Adipocyte (in vitro differentiated cells): Measurements from ENCODE around the gene CSNK1G2.

Experiments
- DNase-seq: peaks from one replicate; pipeline ENCODE4 v3.0.0-alpha.2; 2015; ENCODE audit warnings: low read depth
- H3K27me3 ChIP-seq: replicated peaks from 2 replicates; pipeline ENCODE4 v1.7.0; 2013; ENCODE audit warnings: mild to moderate bottlenecking, low read length, moderate library complexity; ENCODE audit not compliant: control insufficient read depth, insufficient read depth
- H3K36me3 ChIP-seq: 2 replicates; pipeline ENCODE4 v1.7.0; 2013; ENCODE audit warnings: low read length, mild to moderate bottlenecking, moderate library complexity; ENCODE audit not compliant: control insufficient read depth, insufficient read depth, severe bottlenecking
- H3K4me1 ChIP-seq: 2 replicates; pipeline ENCODE4 v1.7.0; 2013; ENCODE audit warnings: mild to moderate bottlenecking, low read length, moderate library complexity; ENCODE audit not compliant: control insufficient read depth, insufficient read depth
- H3K4me3 ChIP-seq: 2 replicates; pipeline ENCODE4 v1.7.0; 2013; ENCODE audit warnings: mild to moderate bottlenecking, low read length, moderate library complexity
- H3K9ac ChIP-seq: 2 replicates; pipeline ENCODE4 v1.7.0; 2013; ENCODE audit warnings: mild to moderate bottlenecking, low read length, moderate library complexity
- H3K9me3 ChIP-seq: 2 replicates; pipeline ENCODE4 v1.7.0; 2013; ENCODE audit warnings: mild to moderate bottlenecking, low read length, moderate library complexity; ENCODE audit not compliant: control insufficient read depth

The CSNK1G2 gene

GRCh38 chr19:1920644-1921043 lies 20.3 kb upstream of the CSNK1G2 start:
- Histone ChIP-seq H3K4me1 (no peaks in the 10 kb centered on the region), H3K36me3 (peaks cover 40% of the 10 kb centered on the region)

DNA sequence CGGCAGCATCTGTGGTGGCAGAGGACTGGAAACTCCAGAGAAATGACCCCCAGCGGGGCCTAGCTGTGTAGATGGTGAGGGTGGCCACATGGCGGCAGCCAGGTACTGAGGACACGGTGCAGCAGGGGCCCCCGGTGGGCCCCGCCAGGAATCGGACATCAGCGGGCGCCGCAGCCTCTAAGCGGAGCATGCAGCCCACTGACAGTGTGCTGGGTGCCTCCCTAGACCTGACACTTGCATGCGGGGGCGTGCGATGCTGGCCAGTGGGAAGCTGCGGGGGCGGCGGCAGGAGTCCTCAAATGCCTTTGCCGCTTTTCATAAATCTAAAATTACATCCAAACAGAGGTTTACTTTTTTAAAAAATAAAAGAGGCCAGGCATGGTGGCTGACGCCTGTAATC lies 19.6 kb upstream of the CSNK1G2 start:
- peaks cover 40% of the 10 kb centered on the region for H3K36me3 ChIP-seq
- no peak for DNase-seq
- H3K4me1 ChIP-seq, result no peaks in the 10 kb centered on the region
- H3K4me3 ChIP-seq, result no peak overlapping the region
- no peak overlapping the region for H3K9ac ChIP-seq
- H3K9me3 ChIP-seq, result no peaks in the 10 kb centered on the region
- H3K27me3 ChIP-seq, result no peaks in the 10 kb centered on the region

More at GRCh38 chr19:1920644-1921043, 20.3 kb upstream of the CSNK1G2 start:
- no peaks in the 10 kb centered on the region for H3K27me3 ChIP-seq
- DNase-seq, result no peak
- no peaks in the 10 kb centered on the region for H3K9me3 ChIP-seq
- no peak overlapping the region for H3K9ac ChIP-seq
- no peak overlapping the region for H3K4me3 ChIP-seq

- DNase-seq, result no peak
- Histone ChIP-seq H3K27me3 (no peaks in the 10 kb centered on the region), H3K4me3 (no peak overlapping the region), H3K4me1 (no peaks in the 10 kb centered on the region), H3K9ac (no peak overlapping the region), H3K36me3 (peaks cover 40% of the 10 kb centered on the region), H3K9me3 (no peaks in the 10 kb centered on the region)
These were observed 19.1 kb upstream of the CSNK1G2 start for GRCh38 chr19:1921825-1922224.

GRCh38 chr19:1922803-1923202 lies 18.2 kb upstream of the CSNK1G2 start:
- no peaks in the 10 kb centered on the region for H3K9me3 ChIP-seq
- peaks cover 40% of the 10 kb centered on the region for H3K36me3 ChIP-seq
- no peaks in the 10 kb centered on the region for H3K27me3 ChIP-seq
- H3K4me1 ChIP-seq, result no peaks in the 10 kb centered on the region
- no peak for DNase-seq
- H3K4me3 ChIP-seq, result no peak overlapping the region
- H3K9ac ChIP-seq, result no peak overlapping the region

GRCh38 chr19:1923319-1923718 lies 17.7 kb upstream of the CSNK1G2 start:
- Histone ChIP-seq H3K9ac (no peak overlapping the region), H3K36me3 (peaks cover 35% of the 10 kb centered on the region), H3K27me3 (no peaks in the 10 kb centered on the region), H3K4me1 (no peaks in the 10 kb centered on the region), H3K9me3 (no peaks in the 10 kb centered on the region), H3K4me3 (no peak overlapping the region)
- DNase-seq, result no peak

DNA sequence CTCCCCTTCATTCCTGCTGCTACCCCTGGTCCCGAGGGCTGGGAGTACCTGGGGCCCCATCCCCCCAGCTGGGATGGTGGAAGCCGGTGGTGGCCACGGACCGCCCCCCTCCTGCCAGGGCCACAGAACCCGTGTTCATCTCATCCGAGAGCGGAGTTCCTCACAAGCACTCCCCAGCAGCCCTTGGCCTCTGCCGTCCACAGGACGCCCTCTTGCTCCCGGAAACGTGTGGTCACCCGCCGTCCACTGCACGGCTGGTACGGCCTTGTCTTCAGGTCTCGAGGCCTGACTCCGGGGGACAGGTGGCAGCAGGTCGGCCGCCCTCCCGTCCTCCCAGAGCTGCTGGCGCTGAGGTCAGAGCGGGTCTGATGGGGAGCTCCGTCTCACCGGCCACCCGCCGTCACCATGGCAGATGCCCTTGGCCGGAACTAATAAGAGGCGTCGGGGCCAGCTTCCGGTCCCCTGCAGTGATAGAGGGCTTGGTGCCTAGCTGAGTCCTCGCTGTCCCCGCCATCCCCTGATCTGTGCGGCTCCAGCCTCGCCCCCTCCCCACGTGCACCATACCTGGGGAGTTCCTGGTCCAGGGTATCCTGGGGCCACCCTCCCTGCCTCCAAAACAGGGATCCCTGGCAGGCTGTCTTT lies 16.5 kb upstream of the CSNK1G2 start:
- Histone ChIP-seq H3K4me1 (peaks cover 5% of the 10 kb centered on the region), H3K9ac (no peak overlapping the region), H3K4me3 (no peak overlapping the region), H3K27me3 (no peaks in the 10 kb centered on the region), H3K9me3 (no peaks in the 10 kb centered on the region), H3K36me3 (peaks cover 26% of the 10 kb centered on the region)
- no peak for DNase-seq

DNA sequence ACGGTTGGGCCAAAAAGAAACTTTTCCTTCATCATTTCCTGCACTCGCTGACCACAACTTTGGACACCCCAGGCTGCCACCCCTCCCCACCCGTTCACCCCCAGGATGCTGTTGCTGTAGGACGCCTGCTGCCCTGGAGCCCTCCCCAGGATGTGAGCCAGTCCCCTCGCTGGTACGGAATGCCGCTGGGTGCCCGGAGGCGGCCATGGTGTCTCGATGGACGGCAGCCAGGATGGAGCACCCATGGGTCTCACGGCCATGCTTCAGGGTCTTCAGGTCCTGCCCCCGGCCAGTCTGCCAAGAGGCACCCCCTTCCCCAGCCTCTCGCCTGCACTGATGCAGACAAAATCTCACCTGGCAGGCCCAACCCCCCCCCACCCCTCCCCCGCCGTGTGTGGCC lies 15.4 kb upstream of the CSNK1G2 start:
- Histone ChIP-seq H3K36me3 (peaks cover 24% of the 10 kb centered on the region), H3K27me3 (no peaks in the 10 kb centered on the region), H3K9me3 (no peaks in the 10 kb centered on the region), H3K4me1 (peaks cover 11% of the 10 kb centered on the region), H3K4me3 (no peak overlapping the region), H3K9ac (no peak overlapping the region)
- DNase-seq, result no peak

GRCh38 chr19:1929021-1929742 lies 11.8 kb upstream of the CSNK1G2 start:
- H3K4me3 ChIP-seq, result peak overlapping the region; percentile 68

DNA sequence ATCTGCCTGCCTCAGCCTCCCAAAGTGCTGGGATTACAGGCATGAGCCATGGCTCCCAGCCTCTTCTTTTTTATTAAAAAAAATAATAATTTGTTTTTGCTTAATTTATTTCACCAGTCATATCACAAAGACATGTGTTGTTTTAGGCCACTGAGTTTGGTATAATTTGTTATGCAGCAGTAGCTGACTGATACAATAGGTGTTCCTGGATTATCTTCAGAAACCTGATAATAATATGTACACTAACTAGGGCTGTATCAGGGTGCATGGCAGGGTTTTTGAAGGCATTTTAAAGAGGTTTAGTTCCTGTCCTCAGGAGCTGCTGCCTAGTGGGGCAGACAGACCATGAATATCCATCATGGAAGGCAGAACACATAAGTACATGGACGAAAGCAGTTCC lies 9.5 kb upstream of the CSNK1G2 start:
- H3K4me1 ChIP-seq, result peaks cover 23% of the 10 kb centered on the region
- H3K9ac ChIP-seq, result no peak overlapping the region
- H3K9me3 ChIP-seq, result peaks cover 2% of the 10 kb centered on the region
- no peak overlapping the region for H3K4me3 ChIP-seq
- no peaks in the 10 kb centered on the region for H3K27me3 ChIP-seq
- no peak for DNase-seq
- H3K36me3 ChIP-seq, result no peaks in the 10 kb centered on the region

More at GRCh38 chr19:1929021-1929742, 11.8 kb upstream of the CSNK1G2 start:
- DNase-seq, result peak; percentile 91
- Histone ChIP-seq H3K4me1 (peaks cover 11% of the 10 kb centered on the region), H3K36me3 (peaks cover 6% of the 10 kb centered on the region), H3K27me3 (no peaks in the 10 kb centered on the region), H3K9ac (peak overlapping the region; percentile 63), H3K9me3 (peaks cover 2% of the 10 kb centered on the region)

GRCh38 chr19:1932395-1932794 lies 8.6 kb upstream of the CSNK1G2 start:
- Histone ChIP-seq H3K4me3 (no peak overlapping the region), H3K4me1 (peaks cover 24% of the 10 kb centered on the region), H3K9me3 (peaks cover 2% of the 10 kb centered on the region), H3K36me3 (no peaks in the 10 kb centered on the region), H3K9ac (no peak overlapping the region), H3K27me3 (no peaks in the 10 kb centered on the region)
- DNase-seq, result no peak

DNA sequence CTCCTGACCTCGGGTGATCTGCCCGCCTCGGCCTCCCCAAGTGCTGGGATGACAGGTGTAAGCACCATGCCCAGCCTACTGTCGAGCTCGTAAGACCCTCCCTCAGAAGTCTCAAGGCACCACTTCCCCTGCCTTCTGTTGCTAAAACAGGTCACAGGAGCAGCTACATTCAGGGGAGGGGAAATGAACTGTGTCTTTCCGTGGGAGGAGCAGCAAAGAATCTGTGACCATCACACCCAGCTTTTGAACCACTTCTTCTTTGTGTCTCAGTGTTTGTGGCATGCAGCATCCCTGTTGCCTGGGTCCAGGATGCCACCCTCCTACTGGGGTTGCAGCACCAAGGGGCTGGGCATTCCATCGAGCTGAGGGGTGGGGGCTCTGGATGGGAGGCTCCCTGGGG lies 7.7 kb upstream of the CSNK1G2 start:
- no peak overlapping the region for H3K4me3 ChIP-seq
- H3K9me3 ChIP-seq, result peaks cover 2% of the 10 kb centered on the region
- no peaks in the 10 kb centered on the region for H3K36me3 ChIP-seq
- H3K9ac ChIP-seq, result no peak overlapping the region
- peaks cover 24% of the 10 kb centered on the region for H3K4me1 ChIP-seq
- no peaks in the 10 kb centered on the region for H3K27me3 ChIP-seq
- DNase-seq, result no peak
